Upper lobe of left lung (tissue), 6 donors: ENCODE data around the gene KIF26B. TPM values are rescaled to one million over a fixed set of nuclear protein-coding genes. Genes with fewer than 3 reads are reported as not detected.

Experiments used
- ATAC-seq, 2 donors: fragments of 200-7000 bp; cut with Tn5 transposase; one replicate each; pipeline ENCODE4 v1.9.1; 2022; ENCODE audit warnings: mild to moderate bottlenecking in 2 of 2, moderate library complexity in 2 of 2; ENCODE audit not compliant: low FRiP score in 2 of 2
- DNase-seq, 2 donors: peaks; one replicate each; pipeline ENCODE4 v3.0.0-alpha.2; 2019 to 2020
- H3K27ac ChIP-seq, 4 donors: fragments of 200-600 bp; sonication (generic); one replicate each; pipeline ENCODE4 v1.5.1; 2016 to 2019
- H3K27me3 ChIP-seq, 4 donors: fragments of 200-600 bp; sonication (generic); one replicate each; pipeline ENCODE4 v1.5.1; 2017 to 2019
- H3K36me3 ChIP-seq, 4 donors: fragments of 200-600 bp; sonication (generic); one replicate each; pipeline ENCODE4 v1.5.1; 2016 to 2019
- H3K4me1 ChIP-seq, 4 donors: fragments of 200-600 bp; sonication (generic); one replicate each; pipeline ENCODE4 v1.5.1; 2018 to 2019
- H3K4me3 ChIP-seq, 4 donors: fragments of 200-600 bp; sonication (generic); one replicate each; pipeline ENCODE4 v1.5.1; 2017 to 2019; ENCODE audit warnings: mild to moderate bottlenecking in 2 of 4, moderate library complexity in 1 of 4
- H3K9me3 ChIP-seq, 4 donors: fragments of 200-600 bp; sonication (generic); one replicate each; pipeline ENCODE4 v1.5.1; 2018 to 2019
- EP300 ChIP-seq, 4 donors: sonication (generic); formaldehyde crosslinking; IDR thresholded peaks; one replicate each; pipeline ENCODE4 v1.5.1; 2017; ENCODE audit warnings: antibody characterized with exemption in 4 of 4, control low read depth in 2 of 4
- POLR2A ChIP-seq, 4 donors: fragments of 450-650 bp; IDR thresholded peaks; one replicate each; pipeline ENCODE4 v1.5.1; 2016 to 2017; ENCODE audit warnings: antibody characterized with exemption in 4 of 4, mild to moderate bottlenecking in 2 of 4
- POLR2AphosphoS5 ChIP-seq, 2 donors: sonication (generic); formaldehyde crosslinking; IDR thresholded peaks; one replicate each; pipeline ENCODE4 v1.5.1; 2017; ENCODE audit warnings: antibody characterized with exemption in 2 of 2
- WGBS, 2 donors: methylation state at CpG; one replicate each; pipeline ENCODE4 v1.1.5; 2017 to 2018; 5-methylcytosine and 5-hydroxymethylcytosine counted together
- total RNA-seq, 6 donors: library from RNA; depleted of rRNA in 4 of 6; stranded (reverse); fragments of >200 nt in 4 of 6; gene quantifications; one replicate each; pipeline versions ENCODE4 v1.1.0 to v1.2.1, GENCODE V29; 2016 to 2021
- TF ChIP-seq, protein P1 (sequence below), 6 experiments: fragments of 450-650 bp in 4 of 6; fragments of 200-600 bp in 2 of 6; sonication (generic) in 2 of 6; IDR thresholded peaks; one replicate each; pipeline ENCODE4 v1.5.1; 2016 to 2019; ENCODE audit warnings: antibody characterized with exemption in 6 of 6
- donor health status: DM: no; HTN: no; CAD: no; lungs with moderate emphysema.
- donor health status: DM: no; HTN: yes; CAD: no; lungs with severe emphysema.

The KIF26B gene
- total RNA-seq, 6 donors from 2014 or later: 1.2 to 4.3 (median 2.1) TPM

DNA sequence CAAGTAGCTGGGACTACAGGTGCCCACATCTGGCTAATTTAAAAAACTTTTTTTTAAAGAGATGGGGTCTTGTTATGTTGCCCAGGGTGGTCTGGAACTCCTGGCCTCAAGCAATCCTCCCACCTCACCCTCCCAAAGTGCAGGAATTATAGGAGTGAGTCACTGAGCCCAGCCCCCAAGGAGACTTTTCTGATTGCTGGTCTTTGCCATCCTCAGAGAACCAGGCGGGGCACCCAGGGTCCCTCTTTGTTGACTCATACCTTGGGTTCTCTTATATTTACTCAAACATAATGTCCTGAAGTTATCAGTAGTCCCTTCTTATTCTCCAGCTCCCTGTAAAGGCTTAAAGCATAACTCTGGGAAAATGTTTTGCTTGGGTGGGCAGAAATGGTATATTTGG lies 51.1 kb downstream of the KIF26B start:
- WGBS, 2 donors: 88 to 94% methylated on average over 1 of the region's 1 CpG
- Histone ChIP-seq H3K36me3 (no peaks in the 10 kb centered on the region), H3K9me3 (peaks cover 17 to 29% (median 21%) of the 10 kb centered on the region in 4 donors), H3K4me3 (no peak overlapping the region), H3K27ac (no peak overlapping the region), H3K27me3 (no peaks in the 10 kb centered on the region), H3K4me1 (no peaks in the 10 kb centered on the region)
- TF ChIP-seq, protein P1, sequence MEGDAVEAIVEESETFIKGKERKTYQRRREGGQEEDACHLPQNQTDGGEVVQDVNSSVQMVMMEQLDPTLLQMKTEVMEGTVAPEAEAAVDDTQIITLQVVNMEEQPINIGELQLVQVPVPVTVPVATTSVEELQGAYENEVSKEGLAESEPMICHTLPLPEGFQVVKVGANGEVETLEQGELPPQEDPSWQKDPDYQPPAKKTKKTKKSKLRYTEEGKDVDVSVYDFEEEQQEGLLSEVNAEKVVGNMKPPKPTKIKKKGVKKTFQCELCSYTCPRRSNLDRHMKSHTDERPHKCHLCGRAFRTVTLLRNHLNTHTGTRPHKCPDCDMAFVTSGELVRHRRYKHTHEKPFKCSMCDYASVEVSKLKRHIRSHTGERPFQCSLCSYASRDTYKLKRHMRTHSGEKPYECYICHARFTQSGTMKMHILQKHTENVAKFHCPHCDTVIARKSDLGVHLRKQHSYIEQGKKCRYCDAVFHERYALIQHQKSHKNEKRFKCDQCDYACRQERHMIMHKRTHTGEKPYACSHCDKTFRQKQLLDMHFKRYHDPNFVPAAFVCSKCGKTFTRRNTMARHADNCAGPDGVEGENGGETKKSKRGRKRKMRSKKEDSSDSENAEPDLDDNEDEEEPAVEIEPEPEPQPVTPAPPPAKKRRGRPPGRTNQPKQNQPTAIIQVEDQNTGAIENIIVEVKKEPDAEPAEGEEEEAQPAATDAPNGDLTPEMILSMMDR (IDR thresholded peaks at IDR 0.05): no peak
- no peak for TF ChIP-seq EP300 (IDR thresholded peaks at IDR 0.05)
- no peak for TF ChIP-seq POLR2A (IDR thresholded peaks at IDR 0.05)
- TF ChIP-seq POLR2AphosphoS5 (IDR thresholded peaks at IDR 0.05): no peak
- DNase-seq (no peak), ATAC-seq (no peak)

DNA sequence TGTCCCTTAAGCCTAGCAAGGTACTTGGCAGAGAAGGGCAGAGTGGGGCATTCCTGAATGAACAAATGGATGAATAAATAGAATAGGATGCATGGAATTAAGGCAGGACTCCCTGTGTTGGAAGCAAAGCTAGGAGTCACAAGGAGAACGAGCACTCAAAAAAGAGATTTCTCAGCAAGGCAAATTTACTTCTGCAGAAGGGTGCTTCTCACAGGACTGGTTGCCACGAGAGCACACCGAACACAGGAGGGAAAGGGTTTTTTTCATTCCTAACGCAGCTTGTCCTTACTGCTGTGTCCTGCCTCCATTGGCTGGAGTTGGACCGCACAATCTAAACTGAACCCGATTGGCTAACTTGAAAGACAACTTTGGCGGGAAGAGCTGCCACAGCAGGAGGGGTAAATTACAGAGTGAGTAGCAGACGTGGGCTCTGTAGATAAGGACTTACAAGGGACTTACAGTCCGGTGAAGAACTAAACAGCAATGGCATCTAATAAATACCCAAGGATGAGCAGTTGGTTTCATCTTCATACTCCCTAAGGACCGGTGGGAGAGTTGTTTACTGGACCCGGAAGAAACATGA lies 52.4 kb downstream of the KIF26B start:
- WGBS, 2 donors: 88 to 93% methylated on average over 11 of the region's 11 CpGs
- peaks cover 17 to 29% (median 21%) of the 10 kb centered on the region in 4 donors for H3K9me3 ChIP-seq
- no peak for DNase-seq
- no peaks in the 10 kb centered on the region for H3K4me1 ChIP-seq
- no peak overlapping the region for H3K27ac ChIP-seq
- no peak for ATAC-seq
- H3K4me3 ChIP-seq: no peak overlapping the region
- no peaks in the 10 kb centered on the region for H3K27me3 ChIP-seq
- TF ChIP-seq POLR2A (IDR thresholded peaks at IDR 0.05) (no peak), EP300 (IDR thresholded peaks at IDR 0.05) (no peak), POLR2AphosphoS5 (IDR thresholded peaks at IDR 0.05) (no peak)
- TF ChIP-seq, protein P1 (IDR thresholded peaks at IDR 0.05): no peak
- no peaks in the 10 kb centered on the region for H3K36me3 ChIP-seq

DNA sequence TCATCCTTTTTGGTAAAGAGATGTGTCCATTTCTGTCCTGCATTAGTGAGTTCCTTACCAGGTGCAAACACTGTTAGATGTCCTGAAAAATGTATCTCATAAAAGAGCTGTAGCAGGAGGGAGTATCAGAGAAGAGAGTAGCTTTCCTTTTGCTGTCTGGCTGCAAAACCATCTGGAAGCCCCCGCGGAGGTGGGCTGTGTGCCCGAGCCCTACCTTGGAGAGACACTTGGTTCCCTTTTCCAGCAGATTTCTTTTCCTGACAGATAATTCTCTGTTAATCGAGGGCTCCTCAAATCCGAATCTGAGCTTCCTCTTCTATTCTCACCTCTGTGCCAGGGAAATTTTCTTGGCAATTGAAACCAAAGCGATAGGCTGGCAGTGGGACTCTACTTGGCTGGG lies 53.0 kb downstream of the KIF26B start:
- no peaks in the 10 kb centered on the region for H3K36me3 ChIP-seq
- peaks cover 17 to 29% (median 21%) of the 10 kb centered on the region in 4 donors for H3K9me3 ChIP-seq
- no peak for DNase-seq
- H3K4me1 ChIP-seq: no peaks in the 10 kb centered on the region
- H3K27ac ChIP-seq: no peak overlapping the region
- whole genome bisulfite sequencing, 2 donors: 91 to 93% methylated on average over 6 of the region's 6 CpGs
- TF ChIP-seq POLR2AphosphoS5 (IDR thresholded peaks at IDR 0.05) (no peak), POLR2A (IDR thresholded peaks at IDR 0.05) (no peak), EP300 (IDR thresholded peaks at IDR 0.05) (no peak)
- H3K4me3 ChIP-seq: no peak overlapping the region
- no peak for ATAC-seq
- no peaks in the 10 kb centered on the region for H3K27me3 ChIP-seq

DNA sequence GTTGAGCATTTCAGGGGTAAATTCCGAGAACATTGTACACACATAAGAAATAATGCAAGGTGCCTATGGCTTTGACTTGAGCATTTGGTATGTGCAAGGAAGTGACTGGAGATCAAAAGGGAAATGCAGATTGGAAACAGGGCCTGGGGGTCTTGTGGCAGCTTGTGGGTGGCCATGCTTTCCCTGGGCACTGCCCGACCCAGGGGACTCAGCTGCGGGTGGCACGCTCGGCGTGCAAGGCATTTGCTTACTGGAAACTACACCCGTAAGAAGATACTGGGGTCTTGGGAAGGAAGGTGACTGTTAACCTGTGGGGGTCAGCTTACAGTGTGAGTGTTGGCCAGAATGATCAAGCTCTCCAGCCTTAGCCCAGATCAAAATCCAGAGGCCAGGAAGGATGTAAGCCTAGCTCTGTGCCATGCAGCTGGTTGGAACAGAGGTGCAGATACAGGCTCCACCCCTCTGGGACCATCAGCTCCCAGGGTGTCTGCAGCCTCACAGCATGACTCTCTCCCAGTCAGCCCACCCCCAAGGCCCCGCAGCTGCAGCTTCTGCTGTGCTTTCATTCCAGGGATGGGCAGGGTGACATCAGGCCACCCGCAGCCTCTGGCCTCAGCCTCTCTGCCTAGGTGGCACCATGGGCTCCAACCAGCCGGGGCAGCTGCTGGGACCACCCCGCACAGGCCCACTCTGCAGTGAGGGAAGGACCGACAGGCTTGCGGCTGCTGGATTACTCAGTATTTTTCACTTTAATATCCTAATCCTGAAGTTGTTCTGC lies 55.1 kb downstream of the KIF26B start:
- no peaks in the 10 kb centered on the region for H3K4me1 ChIP-seq
- ATAC-seq (peak in 1 of 2 donors; percentile 7), DNase-seq (peak in 1 of 2 donors; percentile 52)
- peaks cover 17 to 29% (median 21%) of the 10 kb centered on the region in 4 donors for H3K9me3 ChIP-seq
- no peak overlapping the region for H3K27ac ChIP-seq
- H3K27me3 ChIP-seq: no peaks in the 10 kb centered on the region
- H3K4me3 ChIP-seq: no peak overlapping the region
- WGBS, 2 donors: 95 to 96% methylated on average over 12 to 13 of the region's 13 CpGs
- no peaks in the 10 kb centered on the region for H3K36me3 ChIP-seq
- TF ChIP-seq POLR2AphosphoS5 (IDR thresholded peaks at IDR 0.05) (no peak), EP300 (IDR thresholded peaks at IDR 0.05) (no peak), POLR2A (IDR thresholded peaks at IDR 0.05) (no peak)
- TF ChIP-seq, protein P1 (IDR thresholded peaks at IDR 0.05): no peak

DNA sequence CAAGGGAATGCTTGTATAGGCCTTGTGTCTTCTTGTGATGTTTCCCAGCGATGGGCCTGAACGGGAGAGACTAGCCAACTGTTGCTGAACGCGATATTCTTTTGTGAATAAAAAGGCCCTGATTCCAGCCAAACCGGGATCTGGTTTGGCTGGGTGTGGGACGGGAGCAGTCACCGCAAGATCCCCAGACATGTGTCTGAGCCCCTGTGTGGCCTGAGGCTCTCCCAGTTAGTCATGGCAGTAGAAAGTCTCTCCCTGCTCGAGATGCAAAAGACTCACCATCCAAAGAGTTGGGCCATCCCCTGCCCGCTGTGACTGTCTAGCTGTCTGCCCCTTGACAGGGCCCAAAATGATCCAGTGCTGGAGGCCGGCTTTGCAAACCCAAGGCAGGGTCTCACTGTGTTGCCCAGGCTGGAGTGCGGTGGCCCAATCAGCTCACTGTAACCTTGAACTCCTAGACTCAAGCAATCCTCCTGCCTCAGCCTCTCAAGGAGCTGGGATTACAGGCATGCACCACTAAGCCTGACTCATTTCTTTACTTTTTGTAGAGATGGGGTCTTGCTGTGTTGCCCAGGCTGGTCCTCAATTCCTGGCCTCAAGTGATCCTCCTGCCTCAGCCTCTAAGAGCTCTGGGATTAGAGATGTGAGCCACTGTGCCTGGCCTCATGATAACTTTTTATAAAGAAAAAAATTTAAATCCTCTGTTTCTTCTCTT lies 56.4 kb downstream of the KIF26B start:
- H3K27me3 ChIP-seq: no peaks in the 10 kb centered on the region
- H3K4me1 ChIP-seq: no peaks in the 10 kb centered on the region
- TF ChIP-seq, protein P1 (IDR thresholded peaks at IDR 0.05): no peak
- TF ChIP-seq POLR2AphosphoS5 (IDR thresholded peaks at IDR 0.05) (no peak), EP300 (IDR thresholded peaks at IDR 0.05) (no peak), POLR2A (IDR thresholded peaks at IDR 0.05) (no peak)
- peaks cover 14 to 24% (median 18%) of the 10 kb centered on the region in 4 donors for H3K9me3 ChIP-seq
- no peak overlapping the region for H3K27ac ChIP-seq
- no peak for DNase-seq
- no peaks in the 10 kb centered on the region for H3K36me3 ChIP-seq
- no peak for ATAC-seq
- H3K4me3 ChIP-seq: no peak overlapping the region
- WGBS, 2 donors: 87 to 97% methylated on average over 9 to 11 of the region's 11 CpGs
